Retinal pigment epithelial cell (primary cell): ENCODE measurements around the gene DAPK1.

ENCODE experiments used
- DNase-seq: peaks from one replicate; pipeline ENCODE4 v3.0.0-alpha.2; 2010; ENCODE audit warnings: low read depth
- H3K4me3 ChIP-seq: 2 replicates; pipeline ENCODE4 v1.5.1; 2011; ENCODE audit warnings: mild to moderate bottlenecking, low read length, control low read depth, moderate library complexity
- TF ChIP-seq, protein P1 (sequence below): conservative IDR thresholded peaks from 2 replicates; pipeline ENCODE4 v1.5.1; 2011; ENCODE audit warnings: low read depth, low read length, control low read depth, inconsistent platforms

The DAPK1 gene

DNA sequence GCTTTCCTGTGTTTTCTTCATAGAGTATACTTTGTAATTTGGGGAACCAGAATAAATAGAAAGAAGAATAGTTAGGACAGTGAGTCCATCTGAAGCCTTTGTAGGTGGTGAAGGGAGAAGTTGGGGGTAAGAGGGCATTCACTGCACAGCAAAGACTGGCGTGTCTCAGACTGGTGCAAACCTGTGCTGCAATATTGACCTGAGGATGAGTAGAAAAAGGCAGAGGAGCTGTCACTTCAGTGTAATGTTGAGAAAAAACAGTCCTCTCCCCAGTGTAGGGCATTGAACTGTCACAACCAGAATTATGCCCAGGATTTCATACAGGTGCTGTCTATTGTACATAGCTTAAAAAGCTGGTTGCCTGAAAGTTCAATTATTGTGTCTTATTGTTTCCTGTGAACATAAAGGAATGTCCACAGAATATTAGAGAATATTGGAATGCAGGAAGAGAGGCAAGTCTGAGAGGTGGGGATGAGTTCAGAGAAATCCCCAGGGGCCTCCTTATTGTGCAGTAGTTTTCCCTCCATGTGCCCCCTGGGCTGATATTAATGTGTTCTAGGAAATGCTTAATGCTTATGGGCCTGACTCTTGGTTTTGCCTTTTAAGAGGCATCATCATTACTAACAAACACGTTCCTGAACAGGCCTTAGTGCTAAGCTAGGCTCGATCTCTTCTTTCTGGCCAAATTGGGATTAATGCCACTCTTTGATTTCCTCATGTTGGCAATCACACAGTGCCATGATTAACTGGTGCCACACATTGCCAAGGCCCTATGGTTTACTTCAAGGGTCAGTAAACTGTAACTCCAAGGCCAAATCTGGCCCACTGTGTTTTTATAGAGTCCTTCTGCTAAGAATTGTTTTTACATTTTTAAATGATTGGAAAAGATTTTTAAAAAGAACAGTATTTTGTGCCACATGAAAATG lies 34.0 kb downstream of the DAPK1 start:
- H3K4me3 ChIP-seq = no peak overlapping the region
- TF ChIP-seq, protein P1, sequence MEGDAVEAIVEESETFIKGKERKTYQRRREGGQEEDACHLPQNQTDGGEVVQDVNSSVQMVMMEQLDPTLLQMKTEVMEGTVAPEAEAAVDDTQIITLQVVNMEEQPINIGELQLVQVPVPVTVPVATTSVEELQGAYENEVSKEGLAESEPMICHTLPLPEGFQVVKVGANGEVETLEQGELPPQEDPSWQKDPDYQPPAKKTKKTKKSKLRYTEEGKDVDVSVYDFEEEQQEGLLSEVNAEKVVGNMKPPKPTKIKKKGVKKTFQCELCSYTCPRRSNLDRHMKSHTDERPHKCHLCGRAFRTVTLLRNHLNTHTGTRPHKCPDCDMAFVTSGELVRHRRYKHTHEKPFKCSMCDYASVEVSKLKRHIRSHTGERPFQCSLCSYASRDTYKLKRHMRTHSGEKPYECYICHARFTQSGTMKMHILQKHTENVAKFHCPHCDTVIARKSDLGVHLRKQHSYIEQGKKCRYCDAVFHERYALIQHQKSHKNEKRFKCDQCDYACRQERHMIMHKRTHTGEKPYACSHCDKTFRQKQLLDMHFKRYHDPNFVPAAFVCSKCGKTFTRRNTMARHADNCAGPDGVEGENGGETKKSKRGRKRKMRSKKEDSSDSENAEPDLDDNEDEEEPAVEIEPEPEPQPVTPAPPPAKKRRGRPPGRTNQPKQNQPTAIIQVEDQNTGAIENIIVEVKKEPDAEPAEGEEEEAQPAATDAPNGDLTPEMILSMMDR = no peak
- DNase-seq = no peak

DNA sequence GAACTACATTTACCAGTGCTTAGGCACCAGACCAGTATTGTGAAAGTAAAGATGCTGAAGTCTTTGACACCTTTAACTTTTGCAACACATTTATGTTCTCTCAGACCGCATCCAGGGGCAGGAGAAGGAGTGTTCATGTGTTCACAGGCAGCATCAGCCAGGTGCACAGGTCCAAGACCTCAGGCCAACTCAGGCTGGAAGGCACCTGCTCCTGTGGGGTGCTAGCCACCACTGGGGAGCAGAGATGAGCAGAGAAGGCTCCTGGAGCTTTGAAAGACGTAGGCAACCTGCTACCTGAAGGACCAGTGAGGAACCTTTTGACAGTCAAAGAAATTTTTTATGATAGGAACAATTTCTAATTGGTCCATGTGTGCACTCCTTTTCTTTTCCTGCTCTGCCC lies 35.6 kb downstream of the DAPK1 start:
- TF ChIP-seq, protein P1 = no peak
- DNase-seq = no peak
- H3K4me3 ChIP-seq = no peak overlapping the region

DNA sequence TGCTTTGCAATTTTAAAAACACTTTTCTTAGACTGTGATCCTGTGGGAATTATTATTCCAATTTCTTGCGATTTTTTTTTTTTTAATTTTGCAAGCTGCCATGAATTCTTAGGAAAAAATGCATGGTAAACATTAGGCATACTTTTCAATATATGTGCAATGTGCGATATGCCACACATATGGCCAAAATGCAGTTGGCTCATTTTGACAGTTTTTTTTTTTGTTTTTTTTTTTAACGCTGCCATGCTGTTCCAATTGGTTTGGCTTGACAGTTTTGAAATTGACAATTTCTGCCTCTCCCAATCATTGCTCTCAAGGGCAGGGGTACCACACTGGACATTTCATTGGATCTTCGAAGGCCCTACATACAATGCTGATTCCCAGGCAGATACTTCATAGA lies 36.4 kb downstream of the DAPK1 start:
- TF ChIP-seq, protein P1 = no peak
- no peak for DNase-seq
- no peak overlapping the region for H3K4me3 ChIP-seq

DNA sequence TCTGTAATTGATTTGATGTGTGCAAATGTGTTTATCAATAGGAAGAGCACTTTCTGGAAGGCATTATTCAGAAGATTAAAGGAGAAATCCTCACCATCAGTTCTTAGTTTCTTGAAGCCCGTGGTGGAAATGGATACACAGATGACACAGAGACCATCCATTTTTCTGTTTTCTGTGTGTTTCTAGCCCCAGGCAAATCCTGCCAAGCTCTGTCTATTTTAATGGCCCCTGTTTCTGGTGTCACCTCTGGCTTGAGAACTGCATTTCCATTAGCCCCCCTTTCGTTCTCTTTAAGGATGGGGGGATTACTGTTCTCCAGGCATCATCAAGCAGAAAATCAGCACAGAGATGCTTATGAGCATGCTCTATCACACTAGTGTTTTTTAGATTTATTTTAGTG lies 37.3 kb downstream of the DAPK1 start:
- H3K4me3 ChIP-seq = no peak overlapping the region
- TF ChIP-seq, protein P1 = no peak
- DNase-seq = no peak

DNA sequence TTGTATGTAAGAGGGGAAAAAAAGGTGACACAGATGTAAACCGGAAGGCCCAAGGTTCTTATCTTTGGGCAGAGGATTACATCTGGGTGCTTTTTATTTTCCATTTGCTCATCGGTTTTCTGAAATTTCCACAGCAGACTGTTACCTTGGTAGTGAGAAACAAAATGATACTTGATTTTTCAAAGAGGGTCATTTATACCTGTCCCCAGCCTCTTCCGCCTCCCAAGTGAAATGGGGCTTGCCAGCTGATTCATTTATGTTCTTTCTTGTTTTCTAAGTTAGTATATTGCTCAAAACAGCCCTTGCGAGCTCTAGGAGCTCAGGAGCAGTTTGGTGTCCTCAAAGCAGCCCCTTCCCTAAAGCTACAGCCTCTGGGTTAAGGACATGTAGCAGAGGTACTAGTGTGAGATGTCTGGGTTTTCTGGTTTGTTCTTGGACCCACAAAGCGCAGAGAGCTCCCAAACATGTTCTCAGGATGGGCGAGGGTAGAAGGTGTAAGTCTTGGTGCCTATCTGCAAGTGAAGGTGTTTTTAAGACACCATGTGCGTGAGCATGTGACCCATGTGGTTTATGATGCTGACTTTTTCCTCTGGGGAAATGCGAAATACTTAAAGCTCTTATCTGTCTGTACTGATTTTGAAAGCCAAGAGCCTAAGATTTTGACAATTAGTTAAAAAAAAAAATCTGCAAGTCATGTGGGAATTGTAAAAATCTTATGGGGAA lies 38.3 kb downstream of the DAPK1 start:
- TF ChIP-seq, protein P1 = no peak
- H3K4me3 ChIP-seq = no peak overlapping the region
- DNase-seq = no peak

DNA sequence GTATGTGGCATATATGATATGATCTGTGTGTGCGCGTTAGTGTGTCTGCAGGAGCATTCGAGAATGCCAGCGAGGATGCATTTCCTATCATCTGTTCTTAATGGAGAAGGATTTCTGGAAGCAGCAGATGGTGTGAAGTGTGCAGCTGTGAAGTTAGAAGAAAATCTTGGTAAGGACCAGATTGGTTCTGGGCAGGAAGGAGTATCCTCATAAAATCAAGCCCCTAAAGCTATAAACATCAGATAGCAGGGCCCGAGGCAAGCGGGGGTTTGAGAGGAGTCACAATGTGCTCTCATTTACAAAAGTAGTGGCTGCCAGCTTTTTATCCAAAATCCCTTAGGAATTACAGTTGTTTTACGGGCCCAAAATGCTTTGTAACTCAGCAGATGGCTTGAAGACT lies 40.0 kb downstream of the DAPK1 start:
- no peak for DNase-seq
- no peak overlapping the region for H3K4me3 ChIP-seq
- TF ChIP-seq, protein P1 = no peak
